Esophagus squamous epithelium (tissue), 5 donors: ENCODE data around the gene TMCO4. TPM values are rescaled to one million over a fixed set of nuclear protein-coding genes. Genes with fewer than 3 reads are reported as not detected.

ENCODE experiments used
- DNase-seq: peaks from one replicate; lab custom pipeline; 2025; lab: John Stamatoyannopoulos, UW
- H3K27ac ChIP-seq, 4 donors: fragments of 200-600 bp; sonication (generic); one replicate each; pipeline ENCODE4 v1.5.1; 2016 to 2019; ENCODE audit warnings: mild to moderate bottlenecking in 1 of 4
- H3K27me3 ChIP-seq, 4 donors: fragments of 200-600 bp; sonication (generic); 1 replicate in 3 of 4; 2 replicates in 1 of 4; pipeline versions ENCODE4 v1.5.1 to v1.6.0; 2017 to 2021; ENCODE audit warnings: antibody characterized with exemption in 1 of 4
- H3K36me3 ChIP-seq, 3 donors: fragments of 200-600 bp; sonication (generic); one replicate each; pipeline ENCODE4 v1.5.1; 2016 to 2019
- H3K4me1 ChIP-seq, 3 donors: fragments of 200-600 bp; sonication (generic); one replicate each; pipeline ENCODE4 v1.5.1; 2017 to 2019
- H3K4me3 ChIP-seq, 4 donors: fragments of 200-600 bp; sonication (generic); 1 replicate in 3 of 4; 2 replicates in 1 of 4; pipeline ENCODE4 v1.5.1; 2016 to 2019; ENCODE audit warnings: mild to moderate bottlenecking in 2 of 4, moderate library complexity in 1 of 4
- H3K9me3 ChIP-seq, 3 donors: fragments of 200-600 bp; sonication (generic); one replicate each; pipeline ENCODE4 v1.5.1; 2016 to 2019
- CTCF ChIP-seq, 6 experiments: fragments of 450-650 bp in 4 of 6; fragments of 200-600 bp in 2 of 6; sonication (generic) in 2 of 6; IDR thresholded peaks; one replicate each; pipeline ENCODE4 v1.5.1; 2016 to 2019; ENCODE audit warnings: antibody characterized with exemption in 6 of 6, mild to moderate bottlenecking in 4 of 6, moderate library complexity in 4 of 6
- POLR2A ChIP-seq, 4 donors: fragments of 450-650 bp; IDR thresholded peaks; one replicate each; pipeline ENCODE4 v1.6.1; 2017; ENCODE audit warnings: antibody characterized with exemption in 4 of 4, mild to moderate bottlenecking in 4 of 4, moderate library complexity in 3 of 4
- WGBS, 2 donors: methylation state at CpG; one replicate each; pipeline ENCODE4 v1.1.5; 2018; 5-methylcytosine and 5-hydroxymethylcytosine counted together
- intact Hi-C: fragments of 100-400 bp; cut with DNase I; formaldehyde crosslinking; loops from one replicate; pipeline ENCODE4 v1.15.0; 2022
- total RNA-seq, 4 donors: library from RNA; depleted of rRNA; stranded (reverse); fragments of >200 nt; gene quantifications; one replicate each; pipeline ENCODE4 v1.1.0, GENCODE V29; 2016
- donor health status: DM: yes; HTN: yes; CAD: no.

Gene TMCO4
- total RNA-seq, 4 donors from 2014 or later, result 13.0 to 28.8 (median 21.2) TPM

- intact Hi-C loops, result no loop called here
- 77 to 86% methylated on average over 6 of the region's 14 CpGs for WGBS, 2 donors
- DNase-seq, result no peak
- H3K4me1 ChIP-seq, result peaks cover 0 to 14% (median 10%) of the 10 kb centered on the region in 3 donors
- no peaks in the 10 kb centered on the region for H3K9me3 ChIP-seq
- no peak overlapping the region for H3K27ac ChIP-seq
- no peak overlapping the region for H3K4me3 ChIP-seq
- H3K36me3 ChIP-seq, result peaks cover 0 to 57% (median 0%) of the 10 kb centered on the region in 3 donors
- TF ChIP-seq POLR2A (IDR thresholded peaks at IDR 0.05) (no peak), CTCF (IDR thresholded peaks at IDR 0.05) (no peak)
- H3K27me3 ChIP-seq, result no peaks in the 10 kb centered on the region
Observed at GRCh38 chr1:19700079-19700777, 99.5 kb downstream of the TMCO4 start.

- intact Hi-C loops, result no loop called here
- H3K36me3 ChIP-seq, result peaks cover 0 to 78% (median 6%) of the 10 kb centered on the region in 3 donors
- no peak overlapping the region for H3K27ac ChIP-seq
- WGBS, 2 donors, result 86 to 100% methylated on average over 1 to 4 of the region's 4 CpGs
- H3K4me3 ChIP-seq, result no peak overlapping the region
- no peaks in the 10 kb centered on the region for H3K4me1 ChIP-seq
- H3K9me3 ChIP-seq, result no peaks in the 10 kb centered on the region
- no peak for TF ChIP-seq CTCF (IDR thresholded peaks at IDR 0.05)
- TF ChIP-seq POLR2A (IDR thresholded peaks at IDR 0.05), result no peak
- H3K27me3 ChIP-seq, result no peaks in the 10 kb centered on the region
- DNase-seq, result no peak
Observed at GRCh38 chr1:19698181-19698580, 101.5 kb downstream of the TMCO4 start.

- Histone ChIP-seq H3K36me3 (peaks cover 0 to 90% (median 6%) of the 10 kb centered on the region in 3 donors), H3K4me3 (no peak overlapping the region), H3K4me1 (no peaks in the 10 kb centered on the region), H3K27me3 (no peaks in the 10 kb centered on the region), H3K27ac (no peak overlapping the region), H3K9me3 (no peaks in the 10 kb centered on the region)
- no peak for DNase-seq
- TF ChIP-seq POLR2A (IDR thresholded peaks at IDR 0.05) (no peak), CTCF (IDR thresholded peaks at IDR 0.05) (no peak)
- WGBS, 2 donors, result 91 to 93% methylated on average over 8 of the region's 8 CpGs
- intact Hi-C loops, result no loop called here
Observed at GRCh38 chr1:19696820-19697219, 102.9 kb downstream of the TMCO4 start.

DNA sequence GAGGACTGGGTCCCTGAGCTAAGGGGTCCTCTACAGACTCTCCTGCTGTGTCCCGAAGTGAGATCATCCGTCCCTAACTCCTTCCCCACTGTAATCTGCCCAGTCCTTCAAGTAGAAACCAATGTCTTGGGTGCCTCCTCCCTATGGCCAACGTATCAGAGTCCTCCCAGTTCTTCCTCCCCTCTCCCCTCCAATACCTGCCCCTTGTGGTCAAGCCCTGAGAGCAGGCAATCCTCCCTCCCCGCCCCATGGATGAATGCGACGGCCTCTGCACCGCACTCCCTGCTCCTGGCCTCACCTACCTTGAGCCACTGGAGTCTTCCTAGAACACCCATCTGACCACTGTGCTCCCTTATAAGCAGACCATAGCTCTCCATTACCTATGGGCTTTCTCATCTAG is 103.9 kb downstream of the TMCO4 start:
- no peaks in the 10 kb centered on the region for H3K4me1 ChIP-seq
- DNase-seq, result no peak
- H3K36me3 ChIP-seq, result peaks cover 0 to 98% (median 6%) of the 10 kb centered on the region in 3 donors
- H3K9me3 ChIP-seq, result no peaks in the 10 kb centered on the region
- H3K4me3 ChIP-seq, result no peak overlapping the region
- no peaks in the 10 kb centered on the region for H3K27me3 ChIP-seq
- WGBS, 2 donors, result 94 to 96% methylated on average over 7 of the region's 7 CpGs
- TF ChIP-seq CTCF (IDR thresholded peaks at IDR 0.05) (no peak), POLR2A (IDR thresholded peaks at IDR 0.05) (no peak)
- intact Hi-C loops, result no loop called here
- no peak overlapping the region for H3K27ac ChIP-seq

DNA sequence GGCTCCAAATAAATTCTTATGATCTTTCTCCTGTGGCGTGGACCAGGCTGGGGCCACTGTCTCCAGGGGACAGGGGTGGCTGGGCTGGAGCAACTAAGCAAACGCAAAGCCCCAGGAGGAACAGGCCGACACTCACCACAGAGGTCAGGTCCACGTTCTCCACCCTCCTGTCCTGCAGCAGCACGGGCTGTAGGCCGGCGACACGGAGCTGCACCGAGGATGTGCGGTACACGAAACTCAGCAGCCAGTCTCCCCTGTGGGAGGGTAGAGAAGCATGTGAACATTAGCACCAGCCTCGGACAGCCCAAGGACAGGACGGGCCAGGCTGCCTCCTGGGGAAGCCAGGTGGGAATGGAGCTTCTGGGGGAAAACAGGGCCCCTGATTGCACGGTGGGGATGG is 105.4 kb downstream of the TMCO4 start:
- WGBS, 2 donors, result 79% methylated on average over 2 of the region's 14 CpGs; no CpG with 5 or more reads in 1 of the 2 donors
- intact Hi-C loops, result no loop called here
- peaks cover 0 to 98% (median 6%) of the 10 kb centered on the region in 3 donors for H3K36me3 ChIP-seq
- no peaks in the 10 kb centered on the region for H3K9me3 ChIP-seq
- H3K27me3 ChIP-seq, result no peaks in the 10 kb centered on the region
- H3K4me3 ChIP-seq, result no peak overlapping the region
- no peak for TF ChIP-seq CTCF (IDR thresholded peaks at IDR 0.05)
- TF ChIP-seq POLR2A (IDR thresholded peaks at IDR 0.05), result no peak
- DNase-seq, result no peak
- no peak overlapping the region for H3K27ac ChIP-seq
- H3K4me1 ChIP-seq, result no peaks in the 10 kb centered on the region
